Camera-type eye (tissue), 1 donor: ENCODE results near the gene CFHR2. TPM values are rescaled to one million over a fixed set of nuclear protein-coding genes. Genes with fewer than 3 reads are reported as not detected.

Experiments used
- total RNA-seq: library from RNA; depleted of rRNA; stranded (reverse); fragments of >200 nt; gene quantifications from one replicate; pipeline ENCODE4 v1.2.3, GENCODE V29; 2014

CFHR2 gene
- total RNA-seq, result not detected

DNA sequence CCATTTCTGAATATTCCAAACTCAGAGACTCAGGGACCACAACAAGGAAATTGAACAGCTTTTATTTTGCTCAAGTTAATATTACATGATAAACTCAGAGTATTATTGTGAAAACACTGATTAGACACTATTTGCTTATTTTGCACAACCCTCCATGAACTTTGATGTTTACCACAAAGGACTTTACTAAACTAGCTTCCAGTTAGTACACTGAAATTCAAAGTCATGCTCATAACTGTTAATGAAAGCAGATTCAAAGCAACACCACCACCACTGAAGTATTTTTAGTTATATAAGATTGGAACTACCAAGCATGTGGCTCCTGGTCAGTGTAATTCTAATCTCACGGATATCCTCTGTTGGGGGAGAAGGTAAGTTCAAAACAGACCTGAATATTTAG lies at the start of gene CFHR2:
Gene CFHR2, plus strand, starts transcription at position 171 of the 400 bp plus-strand sequence. Its CDS starts 143 bp downstream, at position 314.

GRCh38 chr1:196977278-196977677 lies 33.7 kb downstream of the CFHR2 start, which contains the start of gene CFHR5:
TSS of gene CFHR5 (plus strand) at chr1:196977556. CDS start at chr1:196977665, 109 bp downstream.

Other genes starting within 250 kb of the CFHR2 start
- 0.22 TPM for gene CFHR3, start 168.9 kb upstream of the CFHR2 start, total RNA-seq
- gene CFHR1, start 124.0 kb upstream of the CFHR2 start, total RNA-seq, result not detected
- gene CFHR4, start 55.7 kb upstream of the CFHR2 start, total RNA-seq, result not detected
- not detected for gene CFHR5, start 33.8 kb downstream of the CFHR2 start, total RNA-seq
- not detected for gene F13B, start 123.5 kb downstream of the CFHR2 start, total RNA-seq
- 20.5 TPM for gene ASPM, start 202.9 kb downstream of the CFHR2 start, total RNA-seq